ENCODE measurements around the gene SBF2.

Gene SBF2

DNA sequence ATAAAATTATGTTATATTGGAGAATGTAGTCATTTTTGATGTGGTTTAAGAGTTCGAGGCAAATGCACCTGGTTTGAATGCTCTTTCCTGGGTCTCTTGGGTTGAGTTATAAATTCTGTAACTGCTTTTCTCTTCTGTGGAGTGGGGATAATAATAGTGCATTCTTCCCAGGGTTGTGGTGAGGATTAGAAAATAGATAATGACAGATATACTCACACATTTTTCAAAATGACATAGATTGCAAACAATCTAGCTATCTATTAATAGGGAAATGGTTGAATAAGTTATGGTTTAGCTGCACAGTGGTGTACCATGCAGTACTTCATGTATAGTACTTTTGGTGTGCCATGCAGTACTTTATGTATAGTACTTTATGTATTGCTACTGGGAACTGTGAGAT is 562.8 kb downstream of the SBF2 start:
- DNase-seq: no peak

All from nucleus accumbens (tissue), 56 donors.